Right kidney (tissue), 1 donor: Measurements from ENCODE around the gene CAPN3.

Experiments
- DNase-seq: peaks from one replicate; pipeline ENCODE4 v3.0.0-alpha.2; 2016

Gene CAPN3

GRCh38 chr15:42355291-42355690 is 4.0 kb upstream of the CAPN3 start:
- DNase-seq: no peak

GRCh38 chr15:42356851-42357250 is 2.5 kb upstream of the CAPN3 start:
- DNase-seq: no peak

GRCh38 chr15:42358141-42358540 is 1.2 kb upstream of the CAPN3 start:
- DNase-seq: no peak

GRCh38 chr15:42359985-42360384 is 684 bp downstream of the CAPN3 start:
- no peak for DNase-seq

- DNase-seq: no peak
These were observed 1.3 kb downstream of the CAPN3 start for GRCh38 chr15:42360535-42361112.

- no peak for DNase-seq
These were observed 4.2 kb downstream of the CAPN3 start for GRCh38 chr15:42363487-42363886.

GRCh38 chr15:42363942-42364341 is 4.6 kb downstream of the CAPN3 start:
- no peak for DNase-seq

GRCh38 chr15:42364529-42364928 is 5.2 kb downstream of the CAPN3 start:
- no peak for DNase-seq

GRCh38 chr15:42365921-42366550 is 6.7 kb downstream of the CAPN3 start:
- DNase-seq: no peak

- DNase-seq: no peak
These were observed 7.7 kb downstream of the CAPN3 start for GRCh38 chr15:42367041-42367440.

GRCh38 chr15:42368096-42368495 is 8.8 kb downstream of the CAPN3 start:
- no peak for DNase-seq

GRCh38 chr15:42371096-42371495 is 11.8 kb downstream of the CAPN3 start:
- no peak for DNase-seq

- DNase-seq: no peak
These were observed 14.0 kb downstream of the CAPN3 start for GRCh38 chr15:42373274-42373673.

GRCh38 chr15:42373936-42374335 is 14.6 kb downstream of the CAPN3 start:
- DNase-seq: no peak

GRCh38 chr15:42374810-42375209 is 15.5 kb downstream of the CAPN3 start:
- DNase-seq: no peak

- no peak for DNase-seq
These were observed 16.0 kb downstream of the CAPN3 start for GRCh38 chr15:42375252-42375651.

GRCh38 chr15:42375941-42376340 is 16.6 kb downstream of the CAPN3 start:
- no peak for DNase-seq

- DNase-seq: no peak
These were observed 18.7 kb downstream of the CAPN3 start for GRCh38 chr15:42378011-42378410.

- no peak for DNase-seq
These were observed 25.3 kb downstream of the CAPN3 start for GRCh38 chr15:42384597-42384996.

- no peak for DNase-seq
These were observed 26.1 kb downstream of the CAPN3 start for GRCh38 chr15:42385206-42385979.

GRCh38 chr15:42385980-42386700 is 26.8 kb downstream of the CAPN3 start:
- no peak for DNase-seq

- DNase-seq: no peak
These were observed 28.3 kb downstream of the CAPN3 start for GRCh38 chr15:42387603-42388002.
